Caco-2 (cell line): ENCODE results near the gene HS3ST1. TPM values are rescaled to one million over a fixed set of nuclear protein-coding genes. Genes with fewer than 3 reads are reported as not detected.

Source experiments
- BruUV-seq: library from RNA; stranded (reverse); fragments of 400-500 nt; replicated peaks from 2 replicates; lab custom pipeline; 2021; lab: Mats Ljungman, UMichigan
- CTCF ChIA-PET: fragments of 300-600 bp; sonication (Branson Sonifier 250); formaldehyde crosslinking; loops from one replicate; lab custom pipeline; 2022; ENCODE audit warnings: antibody characterized with exemption; lab: Charles Lee
- POLR2A ChIA-PET: fragments of 300-600 bp; sonication (Branson Sonifier 250); formaldehyde crosslinking; loops from one replicate; lab custom pipeline; 2022; ENCODE audit warnings: antibody characterized with exemption; lab: Charles Lee
- DNase-seq, 2 experiments: peaks; one replicate each; pipeline versions ENCODE4 v3.0.0 to v3.0.0-alpha.2; 2020 to 2022
- H3K27me3 ChIP-seq: replicated peaks from 2 replicates; pipeline ENCODE4 v1.6.0; 2011; ENCODE audit warnings: low read length; ENCODE audit not compliant: control insufficient read depth, insufficient read depth
- H3K36me3 ChIP-seq: 2 replicates; pipeline ENCODE4 v1.5.1; 2011; ENCODE audit warnings: low read length; ENCODE audit not compliant: control insufficient read depth, insufficient read depth
- H3K4me1 ChIP-seq: fragments of 250-450 bp; sonication (Bioruptor Pico); 2 replicates; pipeline ENCODE4 v1.5.1; 2020; ENCODE audit warnings: mild to moderate bottlenecking
- H3K4me3 ChIP-seq: 2 replicates; pipeline ENCODE4 v1.5.1; 2011; ENCODE audit warnings: low read depth, mild to moderate bottlenecking, control low read depth, low read length
- H3K9me3 ChIP-seq: fragments of 250-450 bp; sonication (Bioruptor Pico); 2 replicates; pipeline ENCODE4 v1.5.1; 2020; ENCODE audit warnings: mild to moderate bottlenecking, moderate library complexity
- H3K27ac Mint-ChIP-seq: one replicate; pipeline ENCODE4 v1.8.0; 2022; ENCODE audit warnings: mixed read lengths; ENCODE audit not compliant: unreplicated experiment
- H3K27me3 Mint-ChIP-seq: one replicate; pipeline ENCODE4 v1.8.0; 2022; ENCODE audit warnings: mixed read lengths; ENCODE audit not compliant: insufficient read depth, unreplicated experiment
- H3K36me3 Mint-ChIP-seq: one replicate; pipeline ENCODE4 v1.8.0; 2022; ENCODE audit warnings: mild to moderate bottlenecking, mixed read lengths; ENCODE audit not compliant: insufficient read depth, unreplicated experiment
- H3K4me1 Mint-ChIP-seq: one replicate; pipeline ENCODE4 v1.8.0; 2022; ENCODE audit warnings: low read depth, mixed read lengths; ENCODE audit not compliant: unreplicated experiment
- H3K4me3 Mint-ChIP-seq: one replicate; pipeline ENCODE4 v1.8.0; 2022; ENCODE audit warnings: mild to moderate bottlenecking, moderate library complexity, mixed read lengths; ENCODE audit not compliant: unreplicated experiment
- H3K9me3 Mint-ChIP-seq: one replicate; pipeline ENCODE4 v1.8.0; 2022; ENCODE audit warnings: mixed read lengths; ENCODE audit not compliant: unreplicated experiment
- intact Hi-C: fragments of 100-400 bp; cut with micrococcal nuclease; formaldehyde crosslinking; loops from one replicate; pipeline ENCODE4 v1.10.0; 2022; ENCODE audit not compliant: unreplicated experiment
- total RNA-seq: library from RNA; stranded (reverse); gene quantifications from 2 replicates; pipeline ENCODE4 v1.2.3, GENCODE V29; 2022
- TF ChIP-seq, protein P1 (sequence below), 2 experiments: fragments of 200-600 bp in 1 of 2; IDR thresholded peaks; 1 replicate in 1 of 2; 2 replicates in 1 of 2; pipeline versions ENCODE4 v1.5.1 to v1.8.0; 2011 to 2022; ENCODE audit warnings: antibody characterized with exemption in 1 of 2, control low read depth in 1 of 2, inconsistent platforms in 1 of 2, low read depth in 1 of 2, low read length in 1 of 2, mild to moderate bottlenecking in 1 of 2, moderate library complexity in 1 of 2; ENCODE audit not compliant: insufficient read depth in 1 of 2, severe bottlenecking in 1 of 2, unreplicated experiment in 1 of 2

The HS3ST1 gene
- total RNA-seq, 1 experiment from 2014 or later = 4.2 TPM

DNA sequence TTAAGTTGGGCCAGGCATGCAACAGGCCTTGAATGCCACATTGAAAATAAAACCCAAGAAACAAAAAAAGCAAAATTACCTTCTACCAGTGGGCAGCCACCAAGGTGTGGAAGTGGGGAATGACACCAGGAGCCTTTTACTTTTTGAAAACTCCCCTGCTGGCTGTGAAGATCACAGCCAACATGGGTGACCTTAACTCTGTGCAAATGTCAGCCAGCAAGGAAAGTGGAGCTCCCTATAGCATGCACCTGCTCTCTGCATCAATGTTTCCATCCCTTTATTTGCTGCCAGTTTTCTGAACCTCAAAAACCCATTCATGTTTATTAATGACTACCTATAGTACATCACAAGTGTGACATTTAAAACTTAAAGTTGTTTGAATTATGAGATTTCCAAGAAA lies 63.7 kb downstream of the HS3ST1 start:
- no peak for DNase-seq
- no peaks in the 10 kb centered on the region for H3K27me3 ChIP-seq
- TF ChIP-seq, protein P1, sequence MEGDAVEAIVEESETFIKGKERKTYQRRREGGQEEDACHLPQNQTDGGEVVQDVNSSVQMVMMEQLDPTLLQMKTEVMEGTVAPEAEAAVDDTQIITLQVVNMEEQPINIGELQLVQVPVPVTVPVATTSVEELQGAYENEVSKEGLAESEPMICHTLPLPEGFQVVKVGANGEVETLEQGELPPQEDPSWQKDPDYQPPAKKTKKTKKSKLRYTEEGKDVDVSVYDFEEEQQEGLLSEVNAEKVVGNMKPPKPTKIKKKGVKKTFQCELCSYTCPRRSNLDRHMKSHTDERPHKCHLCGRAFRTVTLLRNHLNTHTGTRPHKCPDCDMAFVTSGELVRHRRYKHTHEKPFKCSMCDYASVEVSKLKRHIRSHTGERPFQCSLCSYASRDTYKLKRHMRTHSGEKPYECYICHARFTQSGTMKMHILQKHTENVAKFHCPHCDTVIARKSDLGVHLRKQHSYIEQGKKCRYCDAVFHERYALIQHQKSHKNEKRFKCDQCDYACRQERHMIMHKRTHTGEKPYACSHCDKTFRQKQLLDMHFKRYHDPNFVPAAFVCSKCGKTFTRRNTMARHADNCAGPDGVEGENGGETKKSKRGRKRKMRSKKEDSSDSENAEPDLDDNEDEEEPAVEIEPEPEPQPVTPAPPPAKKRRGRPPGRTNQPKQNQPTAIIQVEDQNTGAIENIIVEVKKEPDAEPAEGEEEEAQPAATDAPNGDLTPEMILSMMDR (IDR thresholded peaks at IDR 0.05; ENCODE audit: insufficient read depth in 1 of 2, low read depth in 1 of 2, low read length in 1 of 2, severe bottlenecking in 1 of 2, unreplicated experiment in 1 of 2) = no peak
- intact Hi-C loops = no loop called here
- ChIA-PET POLR2A (no interaction called here), CTCF (no interaction called here)
- no peaks in the 10 kb centered on the region for H3K36me3 ChIP-seq
- H3K4me1 ChIP-seq = no peaks in the 10 kb centered on the region
- Mint-ChIP-seq H3K27ac (no peak overlapping the region), H3K9me3 (no peaks in the 10 kb centered on the region), H3K27me3 (no peaks in the 10 kb centered on the region), H3K4me1 (no peaks in the 10 kb centered on the region), H3K4me3 (no peak overlapping the region), H3K36me3 (no peaks in the 10 kb centered on the region)
- no peak overlapping the region for H3K4me3 ChIP-seq
- H3K9me3 ChIP-seq = no peaks in the 10 kb centered on the region
- no TSS peak for BruUV-seq

DNA sequence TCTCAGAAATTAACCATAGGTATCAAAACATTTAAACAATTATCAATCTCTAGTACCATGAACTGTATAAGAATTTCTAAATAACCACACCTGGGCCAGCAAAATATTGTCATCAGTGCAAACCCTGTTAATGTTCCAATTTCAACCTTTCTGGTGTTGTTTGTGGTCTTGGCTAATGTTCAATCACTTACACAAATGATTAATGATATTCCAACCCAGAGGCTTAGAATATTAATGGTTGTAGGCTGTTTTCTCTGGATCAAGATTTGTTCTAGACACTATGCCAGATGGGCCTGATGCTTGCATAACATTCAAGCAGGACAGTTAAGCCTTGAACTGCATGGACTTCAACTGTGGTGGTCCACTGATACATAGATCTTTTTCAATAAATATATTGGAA lies 69.1 kb downstream of the HS3ST1 start:
- H3K27ac Mint-ChIP-seq = no peak overlapping the region
- H3K36me3 Mint-ChIP-seq = no peaks in the 10 kb centered on the region
- H3K9me3 ChIP-seq = no peaks in the 10 kb centered on the region
- intact Hi-C loops = no loop called here
- no peaks in the 10 kb centered on the region for H3K4me1 ChIP-seq
- BruUV-seq = no TSS peak
- H3K27me3 Mint-ChIP-seq = no peaks in the 10 kb centered on the region
- TF ChIP-seq, protein P1 (IDR thresholded peaks at IDR 0.05; ENCODE audit: insufficient read depth in 1 of 2, low read depth in 1 of 2, low read length in 1 of 2, severe bottlenecking in 1 of 2, unreplicated experiment in 1 of 2) = no peak
- CTCF ChIA-PET = no interaction called here
- H3K36me3 ChIP-seq = no peaks in the 10 kb centered on the region
- H3K4me3 Mint-ChIP-seq = no peak overlapping the region
- DNase-seq = no peak
- no peaks in the 10 kb centered on the region for H3K4me1 Mint-ChIP-seq
- no peaks in the 10 kb centered on the region for H3K27me3 ChIP-seq
- no peak overlapping the region for H3K4me3 ChIP-seq
- H3K9me3 Mint-ChIP-seq = peaks cover 10% of the 10 kb centered on the region
- POLR2A ChIA-PET = no interaction called here

DNA sequence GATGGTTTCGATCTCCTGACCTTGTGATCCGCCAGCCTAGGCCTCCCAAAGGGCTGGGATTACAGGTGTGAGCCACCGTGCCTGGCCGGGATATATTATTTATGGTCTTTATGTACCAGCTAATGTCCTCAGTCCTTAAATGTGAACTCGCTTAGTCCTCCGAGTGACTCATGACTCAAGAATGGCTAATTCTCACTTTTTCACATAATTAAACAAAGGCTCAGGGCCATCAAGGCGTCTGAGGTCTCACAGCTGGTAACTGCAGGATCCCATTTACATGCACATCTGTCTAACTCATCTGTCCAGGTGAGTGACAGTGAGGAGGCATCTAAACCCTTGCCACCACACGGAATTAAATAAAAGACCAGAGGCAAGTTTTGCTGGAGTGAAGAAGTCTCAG lies 73.5 kb downstream of the HS3ST1 start:
- intact Hi-C loops = no loop called here
- CTCF ChIA-PET = no interaction called here
- Histone ChIP-seq H3K36me3 (no peaks in the 10 kb centered on the region), H3K9me3 (no peaks in the 10 kb centered on the region), H3K4me3 (no peak overlapping the region), H3K27me3 (no peaks in the 10 kb centered on the region), H3K4me1 (no peaks in the 10 kb centered on the region)
- Mint-ChIP-seq H3K4me1 (no peaks in the 10 kb centered on the region), H3K9me3 (peaks cover 10% of the 10 kb centered on the region), H3K27ac (no peak overlapping the region), H3K36me3 (no peaks in the 10 kb centered on the region), H3K27me3 (no peaks in the 10 kb centered on the region), H3K4me3 (no peak overlapping the region)
- POLR2A ChIA-PET = no interaction called here
- TF ChIP-seq, protein P1 (IDR thresholded peaks at IDR 0.05; ENCODE audit: insufficient read depth in 1 of 2, low read depth in 1 of 2, low read length in 1 of 2, severe bottlenecking in 1 of 2, unreplicated experiment in 1 of 2) = no peak
- no peak for DNase-seq
- BruUV-seq = no TSS peak
